ENCODE results near the gene CNIH1. TPM values are rescaled to one million over a fixed set of nuclear protein-coding genes. Genes with fewer than 3 reads are reported as not detected.
A peak's percentile ranks its signal among the peaks of the same experiment; 100 is the strongest.
"Not testable (repeated sequence)": the region's sequence is repeated elsewhere in the genome, so short reads cannot be mapped to it uniquely, and the experiment has no call there.

The CNIH1 gene
- total RNA-seq, 1 donor from 2014 or later, result 40.2 TPM

GRCh38 chr14:54427871-54428270 is 13.3 kb downstream of the CNIH1 start:
- peak; percentile 43 for DNase-seq

GRCh38 chr14:54425537-54426274 is 15.5 kb downstream of the CNIH1 start:
- DNase-seq, result no peak

GRCh38 chr14:54425068-54425467 is 16.1 kb downstream of the CNIH1 start:
- no peak for DNase-seq

GRCh38 chr14:54424479-54424901 is 16.7 kb downstream of the CNIH1 start:
- no peak for DNase-seq

GRCh38 chr14:54423991-54424390 is 17.2 kb downstream of the CNIH1 start:
- DNase-seq, result no peak

GRCh38 chr14:54420478-54421142 is 20.6 kb downstream of the CNIH1 start:
- no peak for DNase-seq

- DNase-seq, result no peak
Measured at GRCh38 chr14:54411371-54411770, 29.8 kb downstream of the CNIH1 start.

- DNase-seq, result no peak
Measured at GRCh38 chr14:54410215-54410614, 31.0 kb downstream of the CNIH1 start.

GRCh38 chr14:54403401-54404005 is 37.7 kb downstream of the CNIH1 start:
- not testable (repeated sequence) for DNase-seq

- DNase-seq, result no peak
Measured at GRCh38 chr14:54399560-54399959, 41.6 kb downstream of the CNIH1 start.

GRCh38 chr14:54396493-54397335 is 44.5 kb downstream of the CNIH1 start, which contains the start of gene CDKN3:
Gene CDKN3, plus strand, starts transcription at chr14:54397007. Its CDS starts 62 bp downstream, at chr14:54397069.
- DNase-seq, result peak; percentile 98

GRCh38 chr14:54396183-54396492 is 45.0 kb downstream of the CNIH1 start:
- DNase-seq, result no peak

GRCh38 chr14:54395716-54396115 is 45.5 kb downstream of the CNIH1 start:
- DNase-seq, result no peak

GRCh38 chr14:54395284-54395683 is 45.9 kb downstream of the CNIH1 start:
- no peak for DNase-seq

- no peak for DNase-seq
Measured at GRCh38 chr14:54394596-54394995, 46.6 kb downstream of the CNIH1 start.

- DNase-seq, result not testable (repeated sequence)
Measured at GRCh38 chr14:54392986-54393884, 47.9 kb downstream of the CNIH1 start.

- no peak for DNase-seq
Measured at GRCh38 chr14:54392131-54392859, 48.9 kb downstream of the CNIH1 start.

GRCh38 chr14:54387328-54387727 is 53.8 kb downstream of the CNIH1 start:
- DNase-seq, result no peak

- DNase-seq, result no peak
Measured at GRCh38 chr14:54385556-54385955, 55.6 kb downstream of the CNIH1 start.

GRCh38 chr14:54383835-54384234 is 57.3 kb downstream of the CNIH1 start:
- DNase-seq, result no peak

- DNase-seq, result no peak
Measured at GRCh38 chr14:54381821-54382220, 59.4 kb downstream of the CNIH1 start.

All from skin of body (tissue), 2 donors.